ENCODE results near the gene ALS2CL. TPM values are rescaled to one million over a fixed set of nuclear protein-coding genes. Genes with fewer than 3 reads are reported as not detected.

The ALS2CL gene
- total RNA-seq, 5 donors from 2014 or later (not counting 1 experiment from before 2014, with no cell fraction given) = 25.0 to 47.4 (median 30.6) TPM

DNA sequence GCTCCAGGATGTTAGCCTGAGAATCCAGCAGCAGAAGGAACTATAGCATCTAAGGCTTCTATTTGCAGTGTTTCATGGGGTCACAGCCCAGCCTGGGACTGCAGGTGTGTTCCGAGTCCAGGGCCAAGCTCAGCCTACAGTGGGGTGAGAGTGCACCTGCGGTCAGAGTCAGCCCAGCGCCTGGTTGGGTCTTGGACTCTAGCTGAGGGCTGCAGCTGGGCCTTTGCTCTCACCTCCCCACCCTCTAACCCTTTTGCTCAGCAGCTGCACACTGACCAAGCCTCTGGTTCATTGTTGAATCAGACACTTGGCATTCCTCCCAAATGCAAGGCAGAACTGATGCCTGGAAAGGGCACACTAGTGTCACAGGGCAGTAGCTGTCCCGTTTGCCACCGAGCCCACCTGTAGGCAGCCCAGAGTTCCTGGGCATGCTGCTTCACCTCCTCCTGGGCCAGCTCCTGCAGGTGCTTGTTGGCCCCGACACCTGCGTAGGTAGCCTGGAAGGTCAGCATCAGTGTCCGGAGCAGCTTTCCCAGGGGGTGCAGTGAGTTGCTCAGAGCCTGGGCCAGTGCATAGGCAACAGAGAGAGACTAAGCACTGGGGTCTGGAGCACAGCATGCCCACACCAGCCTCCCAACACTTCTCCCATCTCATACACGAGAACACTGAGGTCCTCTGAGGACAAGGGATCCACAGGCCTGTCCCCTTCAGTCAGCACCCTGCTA, 17.5 kb downstream of the ALS2CL start:
- peaks cover 29% of the 10 kb centered on the region for H3K36me3 Mint-ChIP-seq
- H3K4me3 Mint-ChIP-seq = no peak overlapping the region
- Histone ChIP-seq H3K9me3 (no peaks in the 10 kb centered on the region), H3K4me1 (ENCODE audit: control insufficient read depth in 1 of 2, extremely low read depth in 1 of 2, insufficient read depth in 2 of 2, low read length in 2 of 2) (no peaks in the 10 kb centered on the region), H3K27ac (ENCODE audit: low read length) (no peak overlapping the region), H3K27me3 (replicated peaks in 1 of 2; ENCODE audit: control insufficient read depth in 2 of 2, extremely low read depth in 1 of 2, insufficient read depth in 2 of 2, low read length in 1 of 2) (peaks cover 0 to 5% of the 10 kb centered on the region in 2 experiments), H3K4me3 (ENCODE audit: control insufficient read depth in 1 of 2, extremely low read depth in 1 of 2, low read length in 1 of 2) (no peak overlapping the region), H3K36me3 (ENCODE audit: control insufficient read depth in 2 of 2, extremely low read depth in 1 of 2, insufficient read depth in 1 of 2, low read length in 1 of 2) (peaks cover 0 to 24% of the 10 kb centered on the region in 2 donors)
- ChIA-PET CTCF (no interaction called here), POLR2A (no interaction called here)
- H3K4me1 Mint-ChIP-seq = no peaks in the 10 kb centered on the region
- 76% methylated on average over 9 of the region's 9 CpGs for WGBS (ENCODE audit: insufficient coverage)
- no peak for ATAC-seq (replicated peaks in 1 of 4)
- no peak for DNase-seq
- peaks cover 0 to 3% (median 0%) of the 10 kb centered on the region in 3 donors for H3K9me3 Mint-ChIP-seq
- no peak overlapping the region for H3K27ac Mint-ChIP-seq
- H3K27me3 Mint-ChIP-seq = no peaks in the 10 kb centered on the region

DNA sequence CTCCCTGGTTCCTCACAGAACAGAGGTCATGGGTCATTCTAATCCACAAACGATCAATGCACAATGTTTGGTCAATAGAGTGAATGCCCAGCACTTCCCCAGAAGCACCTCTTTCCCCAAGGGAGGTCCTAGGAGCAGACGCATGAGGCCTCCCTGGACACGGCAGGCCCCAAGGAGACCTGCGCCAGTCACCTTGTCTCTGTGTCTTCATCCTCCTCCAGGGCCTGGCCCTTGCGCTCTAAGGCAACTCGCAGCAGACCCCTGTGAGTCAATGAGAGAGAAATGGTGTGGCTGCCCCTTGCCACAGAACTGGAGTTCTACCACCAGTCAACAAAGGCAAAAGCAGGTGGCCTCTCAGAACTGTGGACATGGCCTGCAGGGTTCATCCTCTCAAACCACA, 18.1 kb downstream of the ALS2CL start:
- no peak for ATAC-seq (replicated peaks in 1 of 4)
- 81% methylated on average over 3 of the region's 6 CpGs for WGBS (ENCODE audit: insufficient coverage)
- no peaks in the 10 kb centered on the region for H3K9me3 ChIP-seq
- ChIA-PET CTCF (no interaction called here), POLR2A (no interaction called here)
- Mint-ChIP-seq H3K36me3 (peaks cover 26% of the 10 kb centered on the region), H3K4me3 (no peak overlapping the region), H3K4me1 (no peaks in the 10 kb centered on the region), H3K27me3 (no peaks in the 10 kb centered on the region), H3K9me3 (peaks cover 0 to 3% (median 0%) of the 10 kb centered on the region in 3 donors), H3K27ac (no peak overlapping the region)
- no peaks in the 10 kb centered on the region for H3K4me1 ChIP-seq (ENCODE audit: control insufficient read depth in 1 of 2, extremely low read depth in 1 of 2, insufficient read depth in 2 of 2, low read length in 2 of 2)
- no peak overlapping the region for H3K4me3 ChIP-seq (ENCODE audit: control insufficient read depth in 1 of 2, extremely low read depth in 1 of 2, low read length in 1 of 2)
- peaks cover 0 to 19% of the 10 kb centered on the region in 2 donors for H3K36me3 ChIP-seq (ENCODE audit: control insufficient read depth in 2 of 2, extremely low read depth in 1 of 2, insufficient read depth in 1 of 2, low read length in 1 of 2)
- peaks cover 0 to 5% of the 10 kb centered on the region in 2 experiments for H3K27me3 ChIP-seq (replicated peaks in 1 of 2; ENCODE audit: control insufficient read depth in 2 of 2, extremely low read depth in 1 of 2, insufficient read depth in 2 of 2, low read length in 1 of 2)
- DNase-seq = no peak
- no peak overlapping the region for H3K27ac ChIP-seq (ENCODE audit: low read length)

DNA sequence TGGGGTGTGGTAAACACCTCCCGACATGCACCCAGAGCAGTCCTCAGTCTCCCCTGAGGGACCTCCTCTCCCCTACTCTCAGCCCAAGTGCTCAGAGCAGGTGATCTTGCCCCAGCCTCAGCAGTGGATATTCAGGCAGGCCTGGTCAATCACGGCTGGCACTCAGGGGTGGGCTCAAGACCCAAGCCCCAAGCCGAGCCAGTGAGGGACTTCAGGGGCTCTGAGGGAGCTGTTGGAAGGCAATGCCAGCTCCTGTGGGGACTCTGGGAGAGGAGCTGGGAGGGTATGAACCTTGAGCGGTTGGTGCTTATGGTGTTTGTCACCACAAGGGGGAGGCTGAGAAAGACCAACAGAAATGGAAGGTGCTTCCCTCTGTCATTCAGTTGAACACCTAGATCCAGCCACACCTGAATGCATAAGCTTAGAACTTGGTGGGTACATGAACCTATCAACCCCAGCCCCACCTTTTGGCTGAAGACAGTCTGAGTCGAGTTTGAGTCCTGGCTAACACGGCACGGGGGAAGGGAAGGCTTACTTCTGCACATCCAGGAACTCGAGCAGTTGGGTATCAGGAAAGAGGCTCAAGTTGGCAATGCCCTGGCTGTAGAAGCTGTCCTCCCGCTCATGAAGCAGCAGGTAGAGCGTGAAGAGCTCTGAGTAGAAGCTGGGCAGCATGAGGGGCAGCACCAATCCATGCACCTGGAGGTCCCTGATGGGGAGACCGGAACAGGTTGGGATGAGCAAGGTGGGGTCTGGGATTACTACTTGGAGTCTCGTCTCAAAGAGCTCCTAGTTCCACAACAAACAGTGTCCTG, 19.2 kb downstream of the ALS2CL start:
- 88% methylated on average over 8 of the region's 12 CpGs for WGBS (ENCODE audit: insufficient coverage)
- ChIA-PET POLR2A (no interaction called here), CTCF (no interaction called here)
- Histone ChIP-seq H3K27me3 (replicated peaks in 1 of 2; ENCODE audit: control insufficient read depth in 2 of 2, extremely low read depth in 1 of 2, insufficient read depth in 2 of 2, low read length in 1 of 2) (peaks cover 0 to 5% of the 10 kb centered on the region in 2 experiments), H3K9me3 (no peaks in the 10 kb centered on the region), H3K27ac (ENCODE audit: low read length) (no peak overlapping the region), H3K36me3 (ENCODE audit: control insufficient read depth in 2 of 2, extremely low read depth in 1 of 2, insufficient read depth in 1 of 2, low read length in 1 of 2) (peaks cover 0 to 15% of the 10 kb centered on the region in 2 donors), H3K4me3 (ENCODE audit: control insufficient read depth in 1 of 2, extremely low read depth in 1 of 2, low read length in 1 of 2) (no peak overlapping the region), H3K4me1 (ENCODE audit: control insufficient read depth in 1 of 2, extremely low read depth in 1 of 2, insufficient read depth in 2 of 2, low read length in 2 of 2) (no peaks in the 10 kb centered on the region)
- peaks cover 21% of the 10 kb centered on the region for H3K36me3 Mint-ChIP-seq
- no peak for ATAC-seq (replicated peaks in 1 of 4)
- no peaks in the 10 kb centered on the region for H3K27me3 Mint-ChIP-seq
- DNase-seq = no peak
- no peak overlapping the region for H3K4me3 Mint-ChIP-seq
- no peaks in the 10 kb centered on the region for H3K4me1 Mint-ChIP-seq
- H3K9me3 Mint-ChIP-seq = peaks cover 0 to 3% (median 0%) of the 10 kb centered on the region in 3 donors
- no peak overlapping the region for H3K27ac Mint-ChIP-seq

DNA sequence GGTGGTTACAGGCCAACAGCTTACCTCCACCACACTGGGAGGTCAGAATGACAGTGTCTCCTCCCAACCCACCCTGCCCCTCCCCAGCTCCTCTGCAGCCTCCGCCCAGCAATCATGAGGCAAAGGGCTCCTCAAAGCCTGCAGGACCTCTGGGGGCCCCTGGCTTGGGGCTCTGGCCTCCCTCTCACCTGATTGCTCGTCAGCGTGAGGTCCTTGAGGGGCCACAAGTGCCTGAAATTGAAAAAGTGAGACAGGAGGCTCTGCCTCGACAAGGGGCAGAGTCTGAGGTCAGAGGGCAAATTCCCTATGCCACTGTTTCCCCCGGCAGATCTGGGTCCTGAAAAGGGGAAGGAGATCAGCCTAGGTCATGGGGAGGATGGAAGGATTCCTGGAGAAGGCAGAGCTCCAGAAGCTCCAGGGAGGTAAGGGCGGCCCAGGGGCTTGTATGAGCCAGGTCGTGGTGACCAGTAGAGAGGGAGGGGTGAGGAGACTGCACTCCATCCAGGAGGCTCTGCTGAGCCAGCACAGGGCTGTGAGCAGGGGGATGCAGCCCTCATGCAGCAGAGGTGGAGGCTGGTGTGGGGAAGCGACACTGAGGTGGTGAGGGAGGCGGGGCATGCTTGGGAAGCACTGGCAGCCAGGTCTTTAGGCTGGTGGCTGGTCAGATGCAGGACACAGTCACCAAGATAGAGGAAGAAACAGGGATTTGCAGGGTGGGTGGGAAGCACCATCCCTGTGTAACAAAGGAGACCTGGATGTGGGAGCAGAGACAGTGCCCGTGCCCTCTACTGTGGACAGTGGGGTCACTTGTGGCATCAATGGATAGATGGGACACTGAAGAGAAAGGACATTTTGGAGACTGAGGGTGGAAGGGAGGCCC, 20.1 kb downstream of the ALS2CL start:
- 79% methylated on average over 9 of the region's 10 CpGs for WGBS (ENCODE audit: insufficient coverage)
- Histone ChIP-seq H3K27me3 (replicated peaks in 1 of 2; ENCODE audit: control insufficient read depth in 2 of 2, extremely low read depth in 1 of 2, insufficient read depth in 2 of 2, low read length in 1 of 2) (peaks cover 0 to 5% of the 10 kb centered on the region in 2 experiments), H3K4me1 (ENCODE audit: control insufficient read depth in 1 of 2, extremely low read depth in 1 of 2, insufficient read depth in 2 of 2, low read length in 2 of 2) (no peaks in the 10 kb centered on the region), H3K27ac (ENCODE audit: low read length) (no peak overlapping the region), H3K36me3 (ENCODE audit: control insufficient read depth in 2 of 2, extremely low read depth in 1 of 2, insufficient read depth in 1 of 2, low read length in 1 of 2) (peaks cover 0 to 14% of the 10 kb centered on the region in 2 donors), H3K9me3 (no peaks in the 10 kb centered on the region), H3K4me3 (ENCODE audit: control insufficient read depth in 1 of 2, extremely low read depth in 1 of 2, low read length in 1 of 2) (no peak overlapping the region)
- CTCF ChIA-PET = no interaction called here
- DNase-seq (peak in 1 of 35 experiments; percentile 2), ATAC-seq (replicated peaks in 1 of 4) (no peak)
- POLR2A ChIA-PET = no interaction called here
- peaks cover 21% of the 10 kb centered on the region for H3K36me3 Mint-ChIP-seq
- no peaks in the 10 kb centered on the region for H3K4me1 Mint-ChIP-seq
- H3K27ac Mint-ChIP-seq = no peak overlapping the region
- peaks cover 0 to 3% (median 0%) of the 10 kb centered on the region in 3 donors for H3K9me3 Mint-ChIP-seq
- no peak overlapping the region for H3K4me3 Mint-ChIP-seq
- no peaks in the 10 kb centered on the region for H3K27me3 Mint-ChIP-seq

DNA sequence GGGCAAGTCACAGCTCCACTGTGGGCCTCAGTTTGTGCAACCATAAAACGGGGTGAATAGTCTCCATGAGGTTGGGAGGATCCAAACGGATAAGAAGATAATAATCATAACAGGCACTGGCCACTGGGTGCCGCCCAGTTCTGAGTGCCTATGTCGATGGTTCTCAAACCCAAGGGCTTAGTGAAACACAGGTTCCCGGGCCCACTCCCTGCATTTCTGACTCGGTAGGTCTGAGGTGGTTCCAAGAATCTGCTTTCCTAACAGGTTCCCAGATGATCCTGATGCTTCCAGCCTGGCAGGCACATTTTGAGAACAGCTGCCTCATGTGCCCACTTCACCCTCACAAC, 21.2 kb downstream of the ALS2CL start:
- H3K27me3 Mint-ChIP-seq = no peaks in the 10 kb centered on the region
- no peak for DNase-seq
- H3K4me3 ChIP-seq (ENCODE audit: control insufficient read depth in 1 of 2, extremely low read depth in 1 of 2, low read length in 1 of 2) = no peak overlapping the region
- peaks cover 0 to 3% (median 0%) of the 10 kb centered on the region in 3 donors for H3K9me3 Mint-ChIP-seq
- H3K4me3 Mint-ChIP-seq = no peak overlapping the region
- peaks cover 0 to 5% of the 10 kb centered on the region in 2 experiments for H3K27me3 ChIP-seq (replicated peaks in 1 of 2; ENCODE audit: control insufficient read depth in 2 of 2, extremely low read depth in 1 of 2, insufficient read depth in 2 of 2, low read length in 1 of 2)
- H3K27ac ChIP-seq (ENCODE audit: low read length) = no peak overlapping the region
- H3K4me1 ChIP-seq (ENCODE audit: control insufficient read depth in 1 of 2, extremely low read depth in 1 of 2, insufficient read depth in 2 of 2, low read length in 2 of 2) = no peaks in the 10 kb centered on the region
- no peaks in the 10 kb centered on the region for H3K9me3 ChIP-seq
- 88% methylated on average over 6 of the region's 6 CpGs for WGBS (ENCODE audit: insufficient coverage)
- H3K36me3 Mint-ChIP-seq = peaks cover 15% of the 10 kb centered on the region
- H3K4me1 Mint-ChIP-seq = no peaks in the 10 kb centered on the region
- H3K27ac Mint-ChIP-seq = no peak overlapping the region
- ChIA-PET POLR2A (no interaction called here), CTCF (no interaction called here)
- ATAC-seq (replicated peaks in 1 of 4) = no peak
- peaks cover 0 to 14% of the 10 kb centered on the region in 2 donors for H3K36me3 ChIP-seq (ENCODE audit: control insufficient read depth in 2 of 2, extremely low read depth in 1 of 2, insufficient read depth in 1 of 2, low read length in 1 of 2)
